Kidney tubule cell (primary cell): ENCODE measurements around the gene CIAO2A.
"Not testable (repeated sequence)": the region's sequence is repeated elsewhere in the genome, so short reads cannot be mapped to it uniquely, and the experiment has no call there.

Experiments used
- DNase-seq: peaks from one replicate; pipeline ENCODE4 v3.0.0-alpha.2; 2018; ENCODE audit warnings: low spot score

CIAO2A gene, protein sequence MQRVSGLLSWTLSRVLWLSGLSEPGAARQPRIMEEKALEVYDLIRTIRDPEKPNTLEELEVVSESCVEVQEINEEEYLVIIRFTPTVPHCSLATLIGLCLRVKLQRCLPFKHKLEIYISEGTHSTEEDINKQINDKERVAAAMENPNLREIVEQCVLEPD

GRCh38 chr15:64093627-64094417 lies at the start of gene CIAO2A:
CIAO2A (minus strand) TSS chr15:64093838; CDS start chr15:64093768, 70 bp downstream.
- DNase-seq = peak; percentile 100

GRCh38 chr15:64143276-64143675 lies 49.6 kb upstream of the CIAO2A start:
- no peak for DNase-seq

DNA sequence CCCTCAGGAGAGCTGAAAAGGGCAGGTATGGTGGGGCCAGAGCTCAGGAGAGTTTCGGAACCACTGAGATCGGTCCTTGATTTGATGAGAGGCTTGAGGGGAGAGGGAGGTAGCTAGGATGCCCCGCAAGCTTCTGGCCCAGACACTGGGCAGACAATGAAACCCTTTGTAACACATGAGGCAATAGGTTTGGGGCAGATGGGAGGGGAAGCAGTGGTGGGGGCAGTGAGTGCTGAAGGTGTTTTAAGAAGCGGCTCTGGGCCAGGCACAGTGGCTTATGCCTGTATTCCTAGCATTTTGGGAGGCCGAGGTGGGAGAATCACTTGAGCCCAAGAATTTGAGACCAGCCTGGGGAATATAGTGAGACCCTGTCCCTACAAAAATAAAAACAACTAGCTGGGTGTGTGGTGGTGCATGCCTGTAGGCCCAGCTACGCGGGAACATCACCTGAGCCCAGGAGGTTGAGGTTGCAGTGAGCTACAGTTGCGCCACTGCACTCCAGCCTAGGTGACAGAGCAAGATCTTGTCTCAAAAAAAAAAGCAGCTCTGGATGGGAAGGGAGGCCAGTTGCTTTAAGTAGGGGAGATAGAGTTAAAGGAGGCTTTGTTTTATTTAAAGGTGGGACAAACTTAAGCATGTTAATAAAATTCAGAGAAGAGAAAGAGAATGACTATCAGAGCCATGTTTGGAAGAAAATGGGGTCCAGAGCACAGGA lies 48.3 kb upstream of the CIAO2A start:
- DNase-seq = no peak

GRCh38 chr15:64138331-64138941 lies 44.8 kb upstream of the CIAO2A start:
- DNase-seq = no peak

GRCh38 chr15:64137226-64137833 lies 43.7 kb upstream of the CIAO2A start:
- DNase-seq = no peak

GRCh38 chr15:64136347-64136746 lies 42.7 kb upstream of the CIAO2A start:
- no peak for DNase-seq

DNA sequence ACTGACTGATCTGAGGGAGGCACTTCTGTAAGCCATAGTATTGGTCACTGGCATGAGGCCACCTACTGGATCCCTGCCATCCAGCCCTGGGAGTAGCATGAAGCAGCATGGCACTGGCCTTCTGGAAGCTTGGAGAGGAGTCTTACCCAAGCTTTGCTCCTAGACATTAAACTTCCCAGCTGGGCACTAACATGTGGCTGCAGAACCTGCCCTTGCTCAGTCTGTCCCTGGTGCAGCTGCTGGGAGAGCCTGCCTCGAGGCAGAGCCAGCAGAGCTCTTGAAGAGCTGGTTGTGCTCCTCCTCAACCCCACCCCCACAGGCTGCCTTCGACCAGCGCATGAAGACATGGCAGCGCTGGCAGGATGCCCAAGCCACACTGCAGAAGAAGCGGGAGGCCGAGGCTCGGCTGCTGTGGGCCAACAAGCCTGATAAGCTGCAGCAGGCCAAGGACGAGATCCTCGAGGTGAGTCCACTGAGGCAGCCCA lies 40.7 kb upstream of the CIAO2A start:
- DNase-seq = no peak

DNA sequence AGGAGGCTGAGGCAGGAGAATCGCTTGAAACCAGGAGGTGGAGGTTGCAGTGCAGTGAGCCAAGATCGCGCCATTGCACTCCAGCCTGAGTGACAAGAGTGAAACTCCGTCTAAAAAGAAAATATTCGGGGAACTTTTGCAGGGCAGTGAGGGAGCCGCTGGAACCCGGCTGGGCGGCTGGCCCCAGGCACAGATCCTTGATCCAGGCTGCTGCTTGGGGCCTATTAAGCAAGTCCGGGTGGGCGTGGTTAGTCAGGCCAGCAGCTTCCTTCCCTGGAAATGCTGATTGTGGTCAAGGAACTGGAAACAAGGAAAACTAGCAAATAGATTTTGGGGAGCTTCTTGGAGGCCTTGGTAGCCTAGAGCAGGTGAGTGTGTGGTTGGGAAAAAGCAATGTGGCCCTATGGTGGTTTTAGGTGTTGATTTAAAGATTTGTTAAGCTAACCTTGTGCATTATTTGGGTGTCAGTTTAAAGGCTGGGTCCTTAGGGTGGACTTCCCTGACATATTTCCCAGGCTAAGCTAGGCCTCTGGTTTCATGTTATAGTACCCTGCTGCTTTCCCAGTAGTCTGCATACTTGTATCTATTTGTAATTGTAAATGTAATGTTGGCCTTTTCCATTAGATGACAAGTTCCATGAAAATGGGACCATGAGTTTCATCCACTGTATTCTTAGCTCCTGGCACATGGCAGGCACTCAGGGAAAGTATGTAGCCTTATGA lies 40.1 kb upstream of the CIAO2A start:
- no peak for DNase-seq

DNA sequence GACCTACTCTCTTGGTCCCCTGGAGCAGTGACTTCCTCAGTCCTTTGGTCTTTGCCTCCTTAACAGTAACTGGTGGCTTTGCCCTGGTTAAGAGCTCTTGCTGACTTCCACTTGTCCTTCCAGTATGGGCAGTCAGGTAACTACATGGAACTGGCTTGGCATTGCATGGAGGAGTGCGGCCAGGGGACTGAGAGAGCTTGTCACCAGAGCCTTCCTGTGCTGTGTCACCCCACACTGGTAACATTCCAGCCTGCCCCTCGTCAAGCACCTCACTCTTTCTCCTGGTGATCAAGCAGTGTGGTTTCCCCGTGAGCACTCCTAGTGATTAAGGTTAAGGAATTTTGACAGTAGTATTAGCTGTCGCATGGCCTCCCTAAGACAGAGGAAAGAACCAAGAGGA lies 38.6 kb upstream of the CIAO2A start:
- no peak for DNase-seq

- DNase-seq = no peak
Measured at GRCh38 chr15:64131547-64131946, 37.9 kb upstream of the CIAO2A start.

GRCh38 chr15:64130159-64130558 lies 36.5 kb upstream of the CIAO2A start:
- DNase-seq = no peak

- DNase-seq = no peak
Measured at GRCh38 chr15:64127521-64128270, 34.1 kb upstream of the CIAO2A start.

GRCh38 chr15:64125978-64126377 lies 32.3 kb upstream of the CIAO2A start:
- no peak for DNase-seq

DNA sequence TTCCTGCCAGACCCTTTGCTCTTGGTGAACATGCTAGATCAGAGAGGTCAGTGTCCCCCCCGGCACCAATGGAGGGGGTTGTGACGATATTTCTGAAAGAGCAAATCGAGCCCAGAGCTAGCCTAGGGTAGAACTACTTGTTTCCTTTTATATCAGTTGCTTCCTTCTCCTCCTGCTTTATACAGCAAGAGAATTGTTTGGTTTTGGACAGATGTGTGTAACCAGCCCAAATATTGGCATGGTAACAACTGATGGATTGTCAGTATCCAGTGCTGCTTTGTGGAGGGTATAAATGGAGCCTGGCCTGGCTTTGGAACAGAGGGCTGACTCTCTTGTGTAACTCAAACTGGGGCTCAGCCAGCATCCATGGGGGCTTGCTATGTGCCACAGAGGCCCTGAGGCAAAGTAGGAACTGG lies 29.3 kb upstream of the CIAO2A start:
- DNase-seq = no peak

- DNase-seq = no peak
Measured at GRCh38 chr15:64122444-64122843, 28.8 kb upstream of the CIAO2A start.

DNA sequence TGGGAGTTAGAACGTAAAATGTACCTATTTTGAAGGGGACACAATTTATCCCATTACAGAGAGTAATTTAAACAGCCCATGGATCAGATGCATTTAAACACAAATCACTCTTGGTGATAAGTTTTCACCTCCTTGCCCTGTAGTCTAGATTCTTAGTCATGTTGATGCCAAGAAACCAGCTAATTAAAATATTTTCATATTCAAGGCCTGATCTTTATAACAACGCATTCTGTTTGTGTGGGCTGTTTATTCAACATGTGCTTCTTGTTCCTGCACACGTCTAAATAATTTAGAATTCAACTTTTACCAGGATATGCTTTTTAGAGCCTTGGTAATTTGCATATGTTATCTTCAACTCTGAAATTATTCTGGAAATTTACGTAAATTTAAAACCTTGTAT lies 28.0 kb upstream of the CIAO2A start:
- DNase-seq = no peak

DNA sequence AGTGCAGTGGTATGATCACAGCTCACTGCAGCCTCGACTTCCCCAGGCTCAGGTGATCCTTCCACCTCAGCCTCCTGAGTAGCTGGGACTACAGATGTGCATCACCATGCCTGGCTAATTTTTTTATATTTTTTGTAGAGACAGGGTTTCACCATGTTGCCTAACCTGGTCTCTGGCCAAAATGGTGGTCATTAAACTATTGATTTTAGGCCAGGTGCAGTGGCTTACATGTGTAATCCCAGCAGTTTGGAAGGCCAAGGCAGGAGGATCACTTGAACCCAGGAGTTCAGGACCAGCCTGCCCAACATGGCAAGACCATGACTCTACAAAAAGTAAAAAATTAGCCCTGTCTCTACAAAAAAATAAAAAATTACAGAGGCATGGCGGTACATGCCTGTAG lies 26.7 kb upstream of the CIAO2A start:
- not testable (repeated sequence) for DNase-seq

DNA sequence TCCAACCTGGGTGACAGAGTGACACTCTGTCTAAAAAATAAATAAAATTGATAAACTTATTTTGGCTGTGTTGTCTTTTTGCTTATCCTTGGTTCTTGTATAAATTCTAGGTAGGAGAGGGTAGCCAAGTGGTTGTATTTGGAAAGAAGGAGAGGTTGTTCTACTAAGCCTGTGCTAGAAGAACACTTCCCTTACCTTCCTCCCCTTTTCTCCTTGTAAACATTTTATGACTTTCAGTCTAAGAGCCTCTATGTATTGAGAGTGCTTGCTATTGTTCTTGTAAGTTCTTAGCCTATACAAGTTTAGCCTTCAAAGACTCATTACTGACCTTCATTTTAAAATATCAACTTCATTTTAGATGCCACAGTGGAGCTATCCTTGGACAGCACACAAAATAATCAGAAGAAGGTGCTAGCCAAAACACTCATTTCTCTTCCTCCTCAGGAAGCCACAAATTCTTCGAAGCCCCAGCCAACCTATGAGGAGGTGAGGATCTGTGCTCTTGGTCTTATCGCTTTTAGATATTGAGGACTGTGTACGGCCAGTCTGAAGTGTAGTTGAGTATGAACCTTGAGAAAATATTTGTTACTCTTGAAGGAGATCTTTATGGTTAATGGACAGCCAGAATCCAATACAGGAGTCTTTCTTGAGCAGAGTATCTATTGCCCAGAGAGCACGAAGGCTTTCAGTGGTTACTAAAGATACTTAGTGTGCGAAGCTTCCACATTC lies 24.3 kb upstream of the CIAO2A start:
- no peak for DNase-seq

DNA sequence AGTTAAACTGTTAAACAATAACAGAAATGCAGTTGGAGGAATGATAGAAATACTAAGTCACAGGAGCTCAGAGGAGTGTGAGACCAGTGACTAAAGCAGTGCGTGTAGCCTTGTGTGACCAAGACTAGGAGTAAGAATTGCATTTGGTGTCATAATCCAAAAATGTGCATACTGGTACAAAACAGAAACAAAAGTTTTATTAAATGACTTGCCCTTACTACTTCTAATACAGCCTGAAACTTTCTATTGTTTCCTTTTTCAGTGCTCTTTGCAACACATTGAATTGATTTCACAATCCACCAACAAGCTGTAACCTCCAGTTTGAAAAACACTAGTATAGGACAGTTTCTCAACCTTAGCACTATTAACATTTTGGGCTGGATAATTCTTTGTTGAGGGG lies 19.3 kb upstream of the CIAO2A start:
- peak; percentile 84 for DNase-seq
